ENCODE data around the gene SLC3A2. TPM values are rescaled to one million over a fixed set of nuclear protein-coding genes. Genes with fewer than 3 reads are reported as not detected.

SLC3A2 gene
- total RNA-seq, 3 donors from 2014 or later (not counting 1 experiment from before 2014, with no cell fraction given) = 200 to 235 (median 207) TPM

DNA sequence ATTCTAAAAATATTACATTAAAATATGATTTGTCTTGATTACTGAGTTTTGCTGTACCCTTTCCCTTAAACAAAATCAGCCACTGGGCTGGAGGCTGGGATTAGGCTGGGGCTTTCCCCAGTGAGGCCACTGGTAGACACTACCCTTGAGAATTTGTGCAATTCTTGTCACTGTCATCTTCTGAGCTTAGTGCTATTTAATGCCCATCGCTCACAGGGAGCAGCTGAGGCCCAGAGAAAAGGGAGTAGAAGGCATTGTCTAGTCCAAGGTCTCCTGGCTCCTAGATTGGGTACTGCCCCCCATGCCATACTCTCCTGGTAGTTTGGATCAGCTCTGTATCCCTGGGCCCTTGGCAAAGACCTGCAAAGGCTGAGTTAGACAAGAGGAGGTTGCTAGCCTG, 33.7 kb downstream of the SLC3A2 start:
- H3K9me3 Mint-ChIP-seq = no peaks in the 10 kb centered on the region
- peaks cover 6 to 13% of the 10 kb centered on the region in 2 donors for H3K27me3 Mint-ChIP-seq (ENCODE audit: low read depth in 2 of 2)
- intact Hi-C loops (cut with micrococcal nuclease) = no loop called here
- Histone ChIP-seq H3K9me3 (ENCODE audit: control insufficient read depth, insufficient read depth, low read length) (no peaks in the 10 kb centered on the region), H3K36me3 (ENCODE audit: control insufficient read depth, insufficient read depth, low read length) (no peaks in the 10 kb centered on the region), H3K27ac (ENCODE audit: low read length) (no peak overlapping the region), H3K4me1 (ENCODE audit: control insufficient read depth, insufficient read depth, low read length) (no peaks in the 10 kb centered on the region), H3K4me3 (ENCODE audit: low read length) (no peak overlapping the region), H3K27me3 (ENCODE audit: control insufficient read depth, insufficient read depth, low read length) (no peaks in the 10 kb centered on the region)
- TF ChIP-seq, protein P1, sequence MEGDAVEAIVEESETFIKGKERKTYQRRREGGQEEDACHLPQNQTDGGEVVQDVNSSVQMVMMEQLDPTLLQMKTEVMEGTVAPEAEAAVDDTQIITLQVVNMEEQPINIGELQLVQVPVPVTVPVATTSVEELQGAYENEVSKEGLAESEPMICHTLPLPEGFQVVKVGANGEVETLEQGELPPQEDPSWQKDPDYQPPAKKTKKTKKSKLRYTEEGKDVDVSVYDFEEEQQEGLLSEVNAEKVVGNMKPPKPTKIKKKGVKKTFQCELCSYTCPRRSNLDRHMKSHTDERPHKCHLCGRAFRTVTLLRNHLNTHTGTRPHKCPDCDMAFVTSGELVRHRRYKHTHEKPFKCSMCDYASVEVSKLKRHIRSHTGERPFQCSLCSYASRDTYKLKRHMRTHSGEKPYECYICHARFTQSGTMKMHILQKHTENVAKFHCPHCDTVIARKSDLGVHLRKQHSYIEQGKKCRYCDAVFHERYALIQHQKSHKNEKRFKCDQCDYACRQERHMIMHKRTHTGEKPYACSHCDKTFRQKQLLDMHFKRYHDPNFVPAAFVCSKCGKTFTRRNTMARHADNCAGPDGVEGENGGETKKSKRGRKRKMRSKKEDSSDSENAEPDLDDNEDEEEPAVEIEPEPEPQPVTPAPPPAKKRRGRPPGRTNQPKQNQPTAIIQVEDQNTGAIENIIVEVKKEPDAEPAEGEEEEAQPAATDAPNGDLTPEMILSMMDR (IDR thresholded peaks at IDR 0.05) = no peak
- 83% methylated on average over 1 of the region's 1 CpG for WGBS (ENCODE audit: insufficient coverage)
- no peak overlapping the region for H3K27ac Mint-ChIP-seq
- no peak overlapping the region for H3K4me3 Mint-ChIP-seq
- H3K36me3 Mint-ChIP-seq = no peaks in the 10 kb centered on the region
- H3K4me1 Mint-ChIP-seq = peaks cover 5% of the 10 kb centered on the region in 2 donors
- DNase-seq (no peak), ATAC-seq (no peak)

DNA sequence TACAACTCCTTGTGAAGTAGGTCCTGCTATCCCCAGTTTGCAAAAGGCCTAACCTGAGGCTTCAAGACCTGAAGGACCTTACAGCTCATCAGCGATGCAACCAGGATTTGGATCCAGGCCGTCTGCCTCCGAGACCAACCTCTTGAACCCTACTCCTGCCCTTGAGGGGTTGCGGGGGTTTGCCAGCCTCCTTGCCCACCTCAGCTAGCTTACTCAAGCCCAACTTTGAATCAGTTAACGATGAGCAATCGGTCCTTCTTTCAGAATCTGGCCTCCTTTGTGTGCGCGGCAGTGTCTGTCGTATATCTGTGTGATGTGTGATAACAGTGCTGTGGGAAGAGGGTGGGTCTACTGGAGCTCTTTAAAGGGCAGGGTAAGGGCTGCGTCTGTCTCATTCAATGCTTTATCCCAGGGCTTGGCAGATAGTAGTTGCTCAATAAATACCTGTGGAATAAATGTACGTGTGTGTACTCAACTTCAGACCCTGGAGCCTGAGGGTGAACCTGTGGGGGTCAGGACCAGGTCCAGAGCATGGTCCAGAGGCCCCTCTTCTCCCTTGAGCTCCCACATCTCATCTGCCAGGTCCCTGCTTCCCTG, 37.3 kb downstream of the SLC3A2 start:
- WGBS (ENCODE audit: insufficient coverage) = 88% methylated on average over 11 of the region's 11 CpGs
- no peaks in the 10 kb centered on the region for H3K4me1 ChIP-seq (ENCODE audit: control insufficient read depth, insufficient read depth, low read length)
- no peaks in the 10 kb centered on the region for H3K36me3 ChIP-seq (ENCODE audit: control insufficient read depth, insufficient read depth, low read length)
- no peaks in the 10 kb centered on the region for H3K9me3 ChIP-seq (ENCODE audit: control insufficient read depth, insufficient read depth, low read length)
- H3K27me3 ChIP-seq (ENCODE audit: control insufficient read depth, insufficient read depth, low read length) = peaks cover 2% of the 10 kb centered on the region
- ATAC-seq (no peak), DNase-seq (no peak)
- no peak overlapping the region for H3K4me3 Mint-ChIP-seq
- H3K9me3 Mint-ChIP-seq = no peaks in the 10 kb centered on the region
- intact Hi-C loops (cut with micrococcal nuclease) = no loop called here
- TF ChIP-seq, protein P1 (IDR thresholded peaks at IDR 0.05) = no peak
- no peaks in the 10 kb centered on the region for H3K4me1 Mint-ChIP-seq
- H3K4me3 ChIP-seq (ENCODE audit: low read length) = no peak overlapping the region
- H3K27me3 Mint-ChIP-seq (ENCODE audit: low read depth in 2 of 2) = peaks cover 16 to 33% of the 10 kb centered on the region in 2 donors
- no peak overlapping the region for H3K27ac Mint-ChIP-seq
- no peak overlapping the region for H3K27ac ChIP-seq (ENCODE audit: low read length)
- no peaks in the 10 kb centered on the region for H3K36me3 Mint-ChIP-seq

DNA sequence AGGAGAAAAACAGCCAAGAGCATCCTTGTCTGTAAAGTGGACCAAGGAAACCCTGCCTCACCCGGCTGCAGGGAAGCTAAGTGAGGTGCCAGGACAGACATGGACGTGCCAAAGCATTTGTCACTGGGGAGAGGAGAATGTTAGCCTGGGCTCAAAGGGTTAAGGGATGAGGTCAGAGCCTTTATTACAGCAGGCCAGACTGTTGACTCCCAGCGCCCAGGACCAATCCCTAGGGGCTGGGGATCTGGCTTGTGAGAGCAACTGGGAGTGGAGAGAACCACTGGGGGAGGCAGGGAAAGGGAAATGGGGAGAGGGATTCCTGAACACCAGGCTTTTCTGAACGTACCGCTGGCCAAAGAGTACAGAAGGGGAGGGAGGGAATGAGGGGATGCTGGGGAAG, 37.8 kb downstream of the SLC3A2 start:
- H3K27ac ChIP-seq (ENCODE audit: low read length) = no peak overlapping the region
- 63% methylated on average over 5 of the region's 5 CpGs for WGBS (ENCODE audit: insufficient coverage)

More for the DNA sequence above, 37.8 kb downstream of the SLC3A2 start:
- peaks cover 20 to 33% of the 10 kb centered on the region in 2 donors for H3K27me3 Mint-ChIP-seq (ENCODE audit: low read depth in 2 of 2)
- no peaks in the 10 kb centered on the region for H3K36me3 Mint-ChIP-seq
- H3K4me1 Mint-ChIP-seq = peaks cover under 1 to 2% of the 10 kb centered on the region in 2 donors
- Histone ChIP-seq H3K9me3 (ENCODE audit: control insufficient read depth, insufficient read depth, low read length) (no peaks in the 10 kb centered on the region), H3K4me3 (ENCODE audit: low read length) (no peak overlapping the region), H3K4me1 (ENCODE audit: control insufficient read depth, insufficient read depth, low read length) (peaks cover 3% of the 10 kb centered on the region), H3K36me3 (ENCODE audit: control insufficient read depth, insufficient read depth, low read length) (no peaks in the 10 kb centered on the region), H3K27me3 (ENCODE audit: control insufficient read depth, insufficient read depth, low read length) (peaks cover 2% of the 10 kb centered on the region)
- no peak overlapping the region for H3K4me3 Mint-ChIP-seq
- no peak overlapping the region for H3K27ac Mint-ChIP-seq
- H3K9me3 Mint-ChIP-seq = no peaks in the 10 kb centered on the region
- DNase-seq = no peak
- TF ChIP-seq, protein P1 (IDR thresholded peaks at IDR 0.05) = no peak
- no peak for ATAC-seq
- intact Hi-C loops (cut with micrococcal nuclease) = no loop called here

Data from natural killer cell (primary cell).